Mesendoderm (in vitro differentiated cells): Measurements from ENCODE around the gene S100A7A.
"Not testable (repeated sequence)": the region's sequence is repeated elsewhere in the genome, so short reads cannot be mapped to it uniquely, and the experiment has no call there.

Experiments
- DNase-seq: peaks from one replicate; pipeline ENCODE4 v3.0.0; 2013
- H2AK5ac ChIP-seq: 2 replicates; pipeline ENCODE4 v1.6.1; 2013; ENCODE audit warnings: low read length, inconsistent platforms
- H2BK120ac ChIP-seq: 2 replicates; pipeline ENCODE4 v1.6.1; 2013; ENCODE audit warnings: low read depth, mild to moderate bottlenecking, low read length, moderate library complexity, mixed read lengths
- H2BK15ac ChIP-seq: replicated peaks from 2 replicates; pipeline ENCODE4 v1.6.1; 2013; ENCODE audit warnings: low read depth, mild to moderate bottlenecking, moderate library complexity
- H2BK5ac ChIP-seq: 2 replicates; pipeline ENCODE4 v1.6.1; 2013; ENCODE audit warnings: low read length, inconsistent platforms
- H3K18ac ChIP-seq: 2 replicates; pipeline ENCODE4 v1.6.1; 2013; ENCODE audit warnings: mild to moderate bottlenecking, low read length, mixed read lengths
- H3K23ac ChIP-seq: one replicate; pipeline ENCODE4 v1.6.1; 2013; ENCODE audit warnings: low read length
- H3K27ac ChIP-seq: 2 replicates; pipeline ENCODE4 v1.5.1; 2013; ENCODE audit warnings: low read depth, mild to moderate bottlenecking, inconsistent platforms, low read length, moderate library complexity
- H3K27me3 ChIP-seq: 2 replicates; pipeline ENCODE4 v1.6.1; 2013; ENCODE audit warnings: low read length, control low read depth, mild to moderate bottlenecking, inconsistent platforms; ENCODE audit not compliant: insufficient read depth, poor library complexity
- H3K36me3 ChIP-seq: 2 replicates; pipeline ENCODE4 v1.6.1; 2013; ENCODE audit warnings: low read length, inconsistent platforms; ENCODE audit not compliant: control insufficient read depth, insufficient read depth
- H3K4ac ChIP-seq: one replicate; pipeline ENCODE4 v1.6.1; 2013; ENCODE audit warnings: low read depth, mild to moderate bottlenecking, low read length, moderate library complexity
- H3K4me1 ChIP-seq: 2 replicates; pipeline ENCODE4 v1.6.1; 2013; ENCODE audit warnings: low read depth, low read length, inconsistent platforms; ENCODE audit not compliant: control insufficient read depth
- H3K4me2 ChIP-seq: 2 replicates; pipeline ENCODE4 v1.6.1; 2013; ENCODE audit warnings: low read length
- H3K4me3 ChIP-seq: 2 replicates; pipeline ENCODE4 v1.5.1; 2013; ENCODE audit warnings: mild to moderate bottlenecking, low read length
- H3K56ac ChIP-seq: one replicate; pipeline ENCODE4 v1.6.1; 2013; ENCODE audit warnings: low read length
- H3K79me1 ChIP-seq: 2 replicates; pipeline ENCODE4 v1.6.1; 2013; ENCODE audit warnings: low read length, inconsistent platforms
- H3K79me2 ChIP-seq: 2 replicates; pipeline ENCODE4 v1.6.1; 2013; ENCODE audit warnings: mild to moderate bottlenecking, low read length; ENCODE audit not compliant: control insufficient read depth, insufficient read depth
- H3K9ac ChIP-seq: 2 replicates; pipeline ENCODE4 v1.6.1; 2013; ENCODE audit warnings: low read length, inconsistent platforms
- H4K5ac ChIP-seq: one replicate; pipeline ENCODE4 v1.6.1; 2013; ENCODE audit warnings: low read length
- H4K8ac ChIP-seq: one replicate; pipeline ENCODE4 v1.6.1; 2013; ENCODE audit warnings: low read depth, mild to moderate bottlenecking, control low read depth, low read length, moderate library complexity
- WGBS: extraction: QIAGEN DNeasy Blood & Tissue Kit; methylation state at CpG from one replicate; pipeline ENCODE4 v1.1.7; 2013; ENCODE audit warnings: low lambda C conversion rate, missing lambda C conversion rate; ENCODE audit not compliant: insufficient coverage; ENCODE audit errors: extremely low coverage; 5-methylcytosine and 5-hydroxymethylcytosine counted together

The S100A7A gene

GRCh38 chr1:153441238-153441755, 25.0 kb downstream of the S100A7A start:
- no peak for DNase-seq
- Histone ChIP-seq H3K23ac (no peak overlapping the region), H3K4me3 (no peak overlapping the region), H3K27ac (no peak overlapping the region), H2AK5ac (no peak overlapping the region), H3K4me1 (no peaks in the 10 kb centered on the region), H2BK15ac (no peak overlapping the region), H3K4ac (no peak overlapping the region), H2BK120ac (no peak overlapping the region), H3K27me3 (no peaks in the 10 kb centered on the region), H3K79me2 (no peaks in the 10 kb centered on the region), H2BK5ac (no peak overlapping the region), H3K36me3 (no peaks in the 10 kb centered on the region), H3K79me1 (no peaks in the 10 kb centered on the region), H4K5ac (no peak overlapping the region), H3K9ac (no peak overlapping the region), H3K56ac (no peak overlapping the region), H4K8ac (no peak overlapping the region), H3K4me2 (no peak overlapping the region), H3K18ac (no peak overlapping the region)
- no CpG with 5 or more reads among the region's 9 CpGs for WGBS

- no peak overlapping the region for H3K56ac ChIP-seq
- H3K9ac ChIP-seq = no peak overlapping the region
- H2AK5ac ChIP-seq = no peak overlapping the region
- no peak overlapping the region for H2BK15ac ChIP-seq
- no peak overlapping the region for H3K4me3 ChIP-seq
- no peak overlapping the region for H3K23ac ChIP-seq
- no peak overlapping the region for H3K4ac ChIP-seq
- no peaks in the 10 kb centered on the region for H3K79me1 ChIP-seq
- no peak overlapping the region for H2BK5ac ChIP-seq
- DNase-seq = no peak
- H3K27me3 ChIP-seq = no peaks in the 10 kb centered on the region
- H2BK120ac ChIP-seq = no peak overlapping the region
- no peaks in the 10 kb centered on the region for H3K4me1 ChIP-seq
- no peaks in the 10 kb centered on the region for H3K36me3 ChIP-seq
- H3K18ac ChIP-seq = no peak overlapping the region
- no peak overlapping the region for H4K5ac ChIP-seq
- no peaks in the 10 kb centered on the region for H3K79me2 ChIP-seq
- H4K8ac ChIP-seq = no peak overlapping the region
- no CpG with 5 or more reads among the region's 4 CpGs for WGBS
- H3K4me2 ChIP-seq = no peak overlapping the region
- no peak overlapping the region for H3K27ac ChIP-seq
Measured at GRCh38 chr1:153443486-153443885, 27.2 kb downstream of the S100A7A start.

DNA sequence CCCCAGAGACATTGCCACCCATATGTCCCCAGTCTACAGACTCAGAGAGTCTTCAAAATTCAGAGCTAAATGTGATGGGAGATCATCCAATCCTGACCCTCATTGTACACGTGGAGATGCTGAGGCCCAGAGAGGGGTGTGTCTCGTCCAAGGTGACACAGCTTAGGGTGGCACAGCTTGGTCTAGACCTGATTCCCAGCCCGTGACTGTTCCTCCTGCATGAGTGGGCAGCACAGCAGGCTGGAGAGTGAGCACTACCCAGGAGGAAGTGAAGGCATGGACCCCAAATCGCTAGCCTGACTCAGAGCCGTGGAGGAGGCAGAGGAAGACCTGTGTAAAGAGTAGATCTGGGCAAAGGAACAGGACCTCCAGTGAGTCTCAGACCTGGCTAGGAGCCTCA, 27.8 kb downstream of the S100A7A start:
- Histone ChIP-seq H3K23ac (no peak overlapping the region), H3K4me2 (no peak overlapping the region), H3K9ac (no peak overlapping the region)

DNA sequence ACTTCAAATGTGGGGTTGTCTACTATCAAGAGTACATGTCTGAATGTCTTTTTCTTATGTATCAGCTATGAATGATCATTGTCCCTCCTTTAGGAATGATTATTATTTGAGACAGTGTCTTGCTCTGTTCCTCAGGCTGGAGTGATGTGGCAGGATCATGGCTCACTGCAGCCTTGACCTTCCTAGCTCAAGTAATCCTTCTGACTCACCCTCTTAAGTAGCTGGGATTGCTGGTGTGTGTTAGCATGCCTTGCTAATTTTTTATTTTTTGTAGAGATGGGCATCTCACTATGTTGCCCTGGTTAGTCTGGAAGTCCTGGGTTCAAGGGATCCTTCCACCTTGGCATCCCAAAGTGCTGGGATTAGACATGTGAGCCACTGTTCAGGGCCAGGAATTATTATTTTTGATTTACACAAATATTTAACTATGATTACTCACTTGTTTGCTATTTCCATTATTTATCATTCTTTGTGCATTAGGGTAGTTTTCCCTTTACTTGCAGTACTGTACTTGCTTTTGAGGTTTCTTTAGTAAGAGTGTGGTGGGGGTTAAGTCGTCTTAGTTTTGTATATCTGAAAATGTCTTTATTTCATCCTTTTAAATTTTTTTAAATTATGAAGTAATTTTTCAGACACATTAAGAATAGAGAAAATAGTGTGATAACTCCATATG, 31.3 kb downstream of the S100A7A start:
- no peaks in the 10 kb centered on the region for H3K36me3 ChIP-seq
- no peak overlapping the region for H3K4ac ChIP-seq
- no peak overlapping the region for H3K18ac ChIP-seq
- no peak overlapping the region for H3K27ac ChIP-seq
- H3K4me2 ChIP-seq = no peak overlapping the region
- no peak overlapping the region for H2BK120ac ChIP-seq
- no CpG with 5 or more reads among the region's 1 CpG for WGBS
- H2AK5ac ChIP-seq = no peak overlapping the region
- no peak overlapping the region for H3K56ac ChIP-seq
- no peak overlapping the region for H3K9ac ChIP-seq
- no peak overlapping the region for H2BK15ac ChIP-seq
- H4K5ac ChIP-seq = no peak overlapping the region
- H3K4me1 ChIP-seq = no peaks in the 10 kb centered on the region
- H3K79me2 ChIP-seq = no peaks in the 10 kb centered on the region
- H3K79me1 ChIP-seq = no peaks in the 10 kb centered on the region
- H4K8ac ChIP-seq = no peak overlapping the region
- no peak for DNase-seq
- no peak overlapping the region for H2BK5ac ChIP-seq
- no peak overlapping the region for H3K4me3 ChIP-seq
- no peak overlapping the region for H3K23ac ChIP-seq
- no peaks in the 10 kb centered on the region for H3K27me3 ChIP-seq

More for the DNA sequence above, 27.8 kb downstream of the S100A7A start:
- Histone ChIP-seq H3K36me3 (no peaks in the 10 kb centered on the region), H3K79me1 (no peaks in the 10 kb centered on the region), H3K18ac (no peak overlapping the region), H3K27me3 (no peaks in the 10 kb centered on the region), H3K4me3 (no peak overlapping the region), H2AK5ac (no peak overlapping the region), H4K5ac (no peak overlapping the region), H2BK120ac (no peak overlapping the region), H3K79me2 (no peaks in the 10 kb centered on the region), H3K56ac (no peak overlapping the region), H4K8ac (no peak overlapping the region), H3K4me1 (no peaks in the 10 kb centered on the region), H2BK5ac (no peak overlapping the region), H3K4ac (no peak overlapping the region), H3K27ac (no peak overlapping the region), H2BK15ac (no peak overlapping the region)
- DNase-seq = no peak
- WGBS = no CpG with 5 or more reads among the region's 5 CpGs

DNA sequence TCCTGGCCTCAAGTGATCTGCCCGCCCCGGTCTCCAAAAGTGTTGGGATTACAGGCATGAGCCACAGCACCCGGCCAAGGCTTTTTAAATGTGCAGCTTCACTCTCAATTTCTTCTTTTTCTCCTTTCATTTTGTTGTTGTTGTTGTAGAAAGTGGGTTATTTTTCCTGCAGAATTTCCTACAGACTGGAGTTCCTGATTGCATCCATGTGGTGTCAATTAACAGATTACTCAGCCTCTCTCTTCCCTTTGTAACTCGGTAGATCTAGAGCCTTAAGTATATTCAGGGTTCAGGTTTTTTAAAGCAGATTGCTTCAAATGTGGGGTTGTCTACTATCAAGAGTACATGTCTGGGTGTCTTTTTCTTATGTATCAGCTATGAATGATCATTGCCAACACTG, 32.5 kb downstream of the S100A7A start:
- not testable (repeated sequence) for DNase-seq, H2BK15ac ChIP-seq, H3K4ac ChIP-seq, H3K9ac ChIP-seq, H3K23ac ChIP-seq, H2BK5ac ChIP-seq, H3K79me2 ChIP-seq, H3K36me3 ChIP-seq, H4K5ac ChIP-seq, H3K56ac ChIP-seq, H3K4me2 ChIP-seq, H3K18ac ChIP-seq, H3K27ac ChIP-seq, H3K4me1 ChIP-seq, H3K27me3 ChIP-seq, H3K4me3 ChIP-seq, H2BK120ac ChIP-seq, H2AK5ac ChIP-seq, H3K79me1 ChIP-seq, H4K8ac ChIP-seq
- WGBS = no CpG with 5 or more reads among the region's 4 CpGs

- Histone ChIP-seq H2BK15ac (no peak overlapping the region), H3K27me3 (no peaks in the 10 kb centered on the region), H3K4me2 (no peak overlapping the region), H3K79me1 (no peaks in the 10 kb centered on the region), H3K4me1 (no peaks in the 10 kb centered on the region), H4K8ac (no peak overlapping the region), H2BK120ac (no peak overlapping the region), H3K4me3 (no peak overlapping the region), H3K18ac (no peak overlapping the region), H3K4ac (no peak overlapping the region), H3K23ac (no peak overlapping the region), H2AK5ac (no peak overlapping the region), H3K79me2 (no peaks in the 10 kb centered on the region), H3K27ac (no peak overlapping the region), H3K56ac (no peak overlapping the region), H4K5ac (no peak overlapping the region), H3K9ac (no peak overlapping the region), H3K36me3 (no peaks in the 10 kb centered on the region), H2BK5ac (no peak overlapping the region)
- DNase-seq = no peak
- no CpG with 5 or more reads among the region's 1 CpG for WGBS
Measured at GRCh38 chr1:153456396-153456795, 40.1 kb downstream of the S100A7A start.
